HepG2 (cell line): ENCODE measurements around the gene SEMA3C. TPM values are rescaled to one million over a fixed set of nuclear protein-coding genes. Genes with fewer than 3 reads are reported as not detected.

Source experiments
- ATAC-seq: fragments of 200-7000 bp; cut with Tn5 transposase; 3 replicates; pipeline ENCODE4 v1.9.1; 2020; ENCODE audit warnings: mild to moderate bottlenecking, moderate library complexity
- BruUV-seq: library from RNA; stranded (reverse); fragments of 400-500 nt; replicated peaks from 2 replicates; lab custom pipeline; 2021; lab: Mats Ljungman, UMichigan
- CTCF ChIA-PET: fragments of 300-600 bp; formaldehyde crosslinking; extraction: SDS; loops from one replicate; lab custom pipeline; 2021; ENCODE audit warnings: low total read pairs, inconsistent platforms, low intra/inter-chr PET ratio; lab: Yijun Ruan, JAX
- POLR2A ChIA-PET: fragments of 350-600 bp; sonication (Branson Sonifier 250); formaldehyde crosslinking; loops from one replicate; lab custom pipeline; 2020; ENCODE audit warnings: antibody characterized with exemption, inconsistent platforms; lab: Yijun Ruan, JAX
- DNase-seq: peaks from one replicate; pipeline ENCODE4 v3.0.0-alpha.2; 2015; ENCODE audit warnings: low spot score
- FAIRE-seq: peaks from 3 replicates; lab custom pipeline; 2011; peaks lifted over from hg19 to GRCh38; lab: Jason Lieb, UNC
- H2AFZ ChIP-seq: one replicate; pipeline ENCODE4 v1.6.1; 2011; ENCODE audit warnings: low read length, inconsistent platforms
- H3K27ac ChIP-seq: fragments of 300-600 bp; 3 replicates; pipeline ENCODE4 v1.8.0; 2011; ENCODE audit warnings: mixed run types, mild to moderate bottlenecking, mixed read lengths, low read length, inconsistent platforms; ENCODE audit not compliant: insufficient read depth; ENCODE audit errors: extremely low read length
- H3K27me3 ChIP-seq, 2 experiments: fragments of 200-600 bp in 1 of 2; 2 replicates in 1 of 2; 3 replicates in 1 of 2; pipeline versions ENCODE4 v1.6.0 to v1.8.0; 2011; ENCODE audit warnings: low read length in 2 of 2, mild to moderate bottlenecking in 2 of 2, moderate library complexity in 2 of 2, inconsistent platforms in 1 of 2; ENCODE audit not compliant: insufficient read depth in 2 of 2, control insufficient read depth in 1 of 2
- H3K36me3 ChIP-seq, 2 experiments: fragments of 200-600 bp in 1 of 2; replicated peaks in 1 of 2; 2 replicates in 1 of 2; 3 replicates in 1 of 2; pipeline versions ENCODE4 v1.5.1 to v1.8.0; 2011; ENCODE audit warnings: low read length in 2 of 2, inconsistent platforms in 1 of 2; ENCODE audit not compliant: insufficient read depth in 2 of 2, control insufficient read depth in 1 of 2
- H3K4me1 ChIP-seq: 2 replicates; pipeline ENCODE4 v1.5.1; 2012; ENCODE audit warnings: low read length, inconsistent platforms; ENCODE audit not compliant: insufficient read depth
- H3K4me2 ChIP-seq: 2 replicates; pipeline ENCODE4 v1.6.0; 2011; ENCODE audit warnings: low read depth, low read length, inconsistent platforms
- H3K4me3 ChIP-seq, 3 experiments: fragments of 200-600 bp in 1 of 3; sonication (generic), shearing (Covaris generic) in 1 of 3; replicated peaks in 1 of 3; 2 replicates each; pipeline ENCODE4 v1.5.1; 2011 to 2016; ENCODE audit warnings: low read length in 3 of 3, inconsistent platforms in 2 of 3, low read depth in 2 of 3, mild to moderate bottlenecking in 2 of 3, control low read depth in 1 of 3, mixed read lengths in 1 of 3; ENCODE audit not compliant: insufficient read depth in 1 of 3
- H3K79me2 ChIP-seq: one replicate; pipeline ENCODE4 v1.6.1; 2011; ENCODE audit warnings: low read length, inconsistent platforms; ENCODE audit not compliant: insufficient read depth
- H3K9ac ChIP-seq: 2 replicates; pipeline ENCODE4 v1.6.0; 2011; ENCODE audit warnings: mild to moderate bottlenecking, low read depth, low read length, inconsistent platforms; ENCODE audit not compliant: insufficient read depth
- H3K9me3 ChIP-seq: 2 replicates; pipeline ENCODE4 v1.5.1; 2012; ENCODE audit warnings: mild to moderate bottlenecking, low read length
- H4K20me1 ChIP-seq: 2 replicates; pipeline ENCODE4 v1.6.0; 2011; ENCODE audit warnings: inconsistent platforms, mild to moderate bottlenecking, low read length, moderate library complexity; ENCODE audit not compliant: insufficient read depth
- CEBPB ChIP-seq: IDR thresholded peaks from 2 replicates; pipeline ENCODE4 v1.6.1; 2011; ENCODE audit warnings: low read depth, low read length, improper control_type of control experiment, borderline replicate concordance
- CHD2 ChIP-seq: IDR thresholded peaks from 2 replicates; pipeline ENCODE4 v1.6.1; 2011; ENCODE audit warnings: low read depth, low read length, improper control_type of control experiment
- JUNB ChIP-seq: sonication (generic); formaldehyde crosslinking; IDR thresholded peaks from 2 replicates; pipeline ENCODE4 v1.8.0; 2022; ENCODE audit warnings: missing genetic modification reagents, mild to moderate bottlenecking, borderline replicate concordance
- MATR3 ChIP-seq: sonication (generic); formaldehyde crosslinking; IDR thresholded peaks from 2 replicates; pipeline ENCODE4 v1.4.0; 2020; ENCODE audit warnings: missing genetic modification reagents
- PHF8 ChIP-seq: sonication (generic); formaldehyde crosslinking; IDR thresholded peaks from 2 replicates; pipeline ENCODE4 v1.5.0; 2020; ENCODE audit warnings: missing genetic modification reagents
- SIN3B ChIP-seq: fragments of 150-350 bp; IDR thresholded peaks from 2 replicates; pipeline ENCODE4 v1.6.1; 2014; ENCODE audit warnings: low read length
- TOPORS ChIP-seq: sonication (generic); formaldehyde crosslinking; IDR thresholded peaks from 2 replicates; pipeline ENCODE4 v1.8.0; 2023; ENCODE audit warnings: mild to moderate bottlenecking, missing genetic modification reagents
- TP53 ChIP-seq: sonication (generic); formaldehyde crosslinking; conservative IDR thresholded peaks from 2 replicates; pipeline ENCODE4 v1.4.0; 2020; ENCODE audit warnings: missing genetic modification reagents
- ZBTB3 ChIP-seq: sonication (generic); formaldehyde crosslinking; IDR thresholded peaks from 2 replicates; pipeline ENCODE4 v1.4.0; 2020; ENCODE audit warnings: low read depth, mild to moderate bottlenecking, moderate library complexity, missing genetic modification reagents, borderline replicate concordance
- ZFAT ChIP-seq: sonication (generic); formaldehyde crosslinking; conservative IDR thresholded peaks from 2 replicates; pipeline ENCODE4 v1.8.1; 2023; ENCODE audit warnings: missing genetic modification reagents, inconsistent platforms
- ZNF253 ChIP-seq: sonication (generic); formaldehyde crosslinking; IDR thresholded peaks from 2 replicates; pipeline ENCODE4 v1.8.0; 2022; ENCODE audit warnings: mild to moderate bottlenecking, missing genetic modification reagents, borderline replicate concordance
- ZNF333 ChIP-seq: sonication (generic); formaldehyde crosslinking; IDR thresholded peaks from 2 replicates; pipeline ENCODE4 v1.4.0; 2020; ENCODE audit warnings: mild to moderate bottlenecking, missing genetic modification reagents, borderline replicate concordance
- ZNF367 ChIP-seq: sonication (generic); formaldehyde crosslinking; IDR thresholded peaks from 2 replicates; pipeline ENCODE4 v1.4.0; 2020; ENCODE audit warnings: missing genetic modification reagents, borderline replicate concordance
- ZNF44 ChIP-seq: sonication (generic); formaldehyde crosslinking; IDR thresholded peaks from 2 replicates; pipeline ENCODE4 v1.5.1; 2020; ENCODE audit warnings: mild to moderate bottlenecking, missing genetic modification reagents
- ZNF75D ChIP-seq: sonication (generic); formaldehyde crosslinking; IDR thresholded peaks from 2 replicates; pipeline ENCODE4 v1.8.1; 2023; ENCODE audit warnings: missing genetic modification reagents, mild to moderate bottlenecking, borderline replicate concordance
- WGBS: methylation state at CpG from one replicate; pipeline ENCODE4 v1.1.6; 2017; ENCODE audit warnings: low lambda C conversion rate; 5-methylcytosine and 5-hydroxymethylcytosine counted together
- in situ Hi-C: cut with HindIII; loops from 2 replicates; pipeline ENCODE4 v1.10.0; 2017; ENCODE audit warnings: low pct_unique_long_range_greater_than_20kb; ENCODE audit not compliant: extremely low pct_ligation_motif_present
- intact Hi-C: fragments of 100-400 bp; cut with micrococcal nuclease; formaldehyde crosslinking; loops from one replicate; pipeline ENCODE4 v1.10.0; 2022; ENCODE audit not compliant: unreplicated experiment
- polyA plus RNA-seq, 8 experiments: library from polyadenylated mRNA; depleted of rRNA in 3 of 8; stranded (reverse) in 7 of 8; unstranded in 1 of 8; fragments of >200 nt; fragmentation: Illumina TruSeq in 4 of 8; extraction: Trizol in 4 of 8; gene quantifications; 2 replicates each; pipeline versions ENCODE4 v1.2.1 to v1.2.3, GENCODE V29; 2011 to 2016; ENCODE audit warnings: low read depth in 4 of 8, missing spikeins in 1 of 8, mixed read lengths in 1 of 8; ENCODE audit not compliant: insufficient read depth in 1 of 8
- total RNA-seq, 5 experiments: library from RNA; depleted of rRNA; stranded (reverse); fragments of >200 nt; fragmentation: Illumina TruSeq; extraction: Trizol; gene quantifications; 2 replicates each; pipeline ENCODE4 v1.2.3, GENCODE V29; 2016; ENCODE audit warnings: low read depth in 1 of 5
- TF ChIP-seq, protein P1 (sequence below): sonication (generic); formaldehyde crosslinking; IDR thresholded peaks from 2 replicates; pipeline ENCODE4 v1.8.1; 2022; ENCODE audit warnings: low read depth, mild to moderate bottlenecking, missing genetic modification reagents

The SEMA3C gene
- total and polyA plus RNA-seq, 2 of the 13 experiments (the other 11 are each of a cell fraction or from before 2014, with no cell fraction given): 0.05 to 0.13 TPM

DNA sequence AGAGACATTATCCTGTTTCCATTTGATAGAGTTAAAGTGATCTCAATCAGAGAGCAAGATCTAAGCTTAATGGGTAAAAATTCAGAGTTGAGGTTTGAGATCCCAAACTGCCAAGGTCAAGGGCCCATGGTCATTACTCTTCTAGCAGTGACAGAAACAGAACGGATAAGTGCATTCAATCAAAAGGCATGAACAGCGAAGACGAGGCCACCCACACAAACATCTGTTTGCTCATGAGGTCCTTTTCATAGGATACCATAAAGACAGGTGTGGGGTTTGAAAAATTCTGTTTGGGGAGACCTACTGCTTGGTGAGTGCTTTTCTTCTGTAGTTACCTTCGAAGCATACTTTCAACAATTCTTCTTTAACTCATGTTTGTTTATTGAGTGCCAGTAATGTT lies 58.3 kb downstream of the SEMA3C start:
- CTCF ChIA-PET: no interaction called here
- H3K79me2 ChIP-seq: no peaks in the 10 kb centered on the region

More for the DNA sequence above, 58.3 kb downstream of the SEMA3C start:
- Histone ChIP-seq H3K9me3 (no peaks in the 10 kb centered on the region), H2AFZ (no peak overlapping the region), H4K20me1 (no peaks in the 10 kb centered on the region), H3K36me3 (no peaks in the 10 kb centered on the region), H3K4me1 (peaks cover 15% of the 10 kb centered on the region), H3K27ac (no peak overlapping the region), H3K4me2 (no peak overlapping the region), H3K27me3 (no peaks in the 10 kb centered on the region), H3K4me3 (no peak overlapping the region), H3K9ac (no peak overlapping the region)
- DNase-seq (no peak), ATAC-seq (no peak), FAIRE-seq (no peak)
- intact Hi-C loops (no loop called here), in situ Hi-C loops (no loop called here)
- 9% methylated on average over 4 of the region's 4 CpGs for WGBS
- POLR2A ChIA-PET: no interaction called here
- TF ChIP-seq TOPORS (CRISPR knock-in tag) (no peak), ZFAT (CRISPR knock-in tag) (no peak), SIN3B (no peak), ZNF75D (CRISPR knock-in tag) (no peak), MATR3 (CRISPR knock-in tag) (no peak), ZNF333 (no peak), TP53 (CRISPR knock-in tag) (no peak), CEBPB (no peak), PHF8 (CRISPR knock-in tag) (no peak), CHD2 (no peak), ZBTB3 (no peak), ZNF44 (no peak), ZNF367 (CRISPR knock-in tag) (no peak), JUNB (CRISPR knock-in tag) (no peak), ZNF253 (CRISPR knock-in tag) (no peak)
- TF ChIP-seq, protein P1, sequence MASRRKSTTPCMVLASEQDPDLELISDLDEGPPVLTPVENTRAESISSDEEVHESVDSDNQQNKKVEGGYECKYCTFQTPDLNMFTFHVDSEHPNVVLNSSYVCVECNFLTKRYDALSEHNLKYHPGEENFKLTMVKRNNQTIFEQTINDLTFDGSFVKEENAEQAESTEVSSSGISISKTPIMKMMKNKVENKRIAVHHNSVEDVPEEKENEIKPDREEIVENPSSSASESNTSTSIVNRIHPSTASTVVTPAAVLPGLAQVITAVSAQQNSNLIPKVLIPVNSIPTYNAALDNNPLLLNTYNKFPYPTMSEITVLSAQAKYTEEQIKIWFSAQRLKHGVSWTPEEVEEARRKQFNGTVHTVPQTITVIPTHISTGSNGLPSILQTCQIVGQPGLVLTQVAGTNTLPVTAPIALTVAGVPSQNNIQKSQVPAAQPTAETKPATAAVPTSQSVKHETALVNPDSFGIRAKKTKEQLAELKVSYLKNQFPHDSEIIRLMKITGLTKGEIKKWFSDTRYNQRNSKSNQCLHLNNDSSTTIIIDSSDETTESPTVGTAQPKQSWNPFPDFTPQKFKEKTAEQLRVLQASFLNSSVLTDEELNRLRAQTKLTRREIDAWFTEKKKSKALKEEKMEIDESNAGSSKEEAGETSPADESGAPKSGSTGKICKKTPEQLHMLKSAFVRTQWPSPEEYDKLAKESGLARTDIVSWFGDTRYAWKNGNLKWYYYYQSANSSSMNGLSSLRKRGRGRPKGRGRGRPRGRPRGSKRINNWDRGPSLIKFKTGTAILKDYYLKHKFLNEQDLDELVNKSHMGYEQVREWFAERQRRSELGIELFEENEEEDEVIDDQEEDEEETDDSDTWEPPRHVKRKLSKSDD: no peak
- BruUV-seq: no TSS peak
